ENCODE measurements around the gene C20orf202. TPM values are rescaled to one million over a fixed set of nuclear protein-coding genes. Genes with fewer than 3 reads are reported as not detected.

C20orf202 gene
- total RNA-seq, 2 donors from 2014 or later, result 0.40 TPM; not detected in 1

GRCh38 chr20:1173698-1174097, 29.6 kb upstream of the C20orf202 start:
- no peaks in the 10 kb centered on the region for H3K27me3 Mint-ChIP-seq
- ATAC-seq, result no peak
- no peaks in the 10 kb centered on the region for H3K9me3 Mint-ChIP-seq
- no peak for DNase-seq (ENCODE audit: low spot score)
- H3K36me3 Mint-ChIP-seq, result peaks cover 13% of the 10 kb centered on the region
- no peak overlapping the region for H3K27ac Mint-ChIP-seq
- no peak overlapping the region for H3K4me3 Mint-ChIP-seq
- peaks cover 0 to 3% of the 10 kb centered on the region in 2 donors for H3K4me1 Mint-ChIP-seq (ENCODE audit: low read depth in 2 of 2)

GRCh38 chr20:1174787-1175186, 28.5 kb upstream of the C20orf202 start:
- peaks cover 0 to 3% of the 10 kb centered on the region in 2 donors for H3K4me1 Mint-ChIP-seq (ENCODE audit: low read depth in 2 of 2)
- DNase-seq (ENCODE audit: low spot score), result no peak
- H3K27ac Mint-ChIP-seq, result no peak overlapping the region
- H3K36me3 Mint-ChIP-seq, result peaks cover 8% of the 10 kb centered on the region
- H3K4me3 Mint-ChIP-seq, result no peak overlapping the region
- no peaks in the 10 kb centered on the region for H3K9me3 Mint-ChIP-seq
- no peaks in the 10 kb centered on the region for H3K27me3 Mint-ChIP-seq
- ATAC-seq, result no peak

GRCh38 chr20:1177680-1178079, 25.6 kb upstream of the C20orf202 start:
- H3K27ac Mint-ChIP-seq, result no peak overlapping the region
- no peak for ATAC-seq
- no peak for DNase-seq (ENCODE audit: low spot score)
- H3K36me3 Mint-ChIP-seq, result no peaks in the 10 kb centered on the region
- H3K4me1 Mint-ChIP-seq (ENCODE audit: low read depth in 2 of 2), result peaks cover 0 to 3% of the 10 kb centered on the region in 2 donors
- no peaks in the 10 kb centered on the region for H3K27me3 Mint-ChIP-seq
- H3K9me3 Mint-ChIP-seq, result no peaks in the 10 kb centered on the region
- H3K4me3 Mint-ChIP-seq, result no peak overlapping the region

- H3K4me1 Mint-ChIP-seq (ENCODE audit: low read depth in 2 of 2), result peaks cover 0 to 3% of the 10 kb centered on the region in 2 donors
- DNase-seq (ENCODE audit: low spot score), result no peak
- no peak overlapping the region for H3K4me3 Mint-ChIP-seq
- H3K27me3 Mint-ChIP-seq, result peaks cover 0 to 2% of the 10 kb centered on the region in 2 donors
- ATAC-seq, result no peak
- no peaks in the 10 kb centered on the region for H3K36me3 Mint-ChIP-seq
- no peaks in the 10 kb centered on the region for H3K9me3 Mint-ChIP-seq
- no peak overlapping the region for H3K27ac Mint-ChIP-seq
Observed at GRCh38 chr20:1178103-1178502, 25.2 kb upstream of the C20orf202 start.

- Mint-ChIP-seq H3K4me3 (no peak overlapping the region), H3K27me3 (peaks cover 0 to 5% of the 10 kb centered on the region in 2 donors), H3K27ac (no peak overlapping the region), H3K36me3 (no peaks in the 10 kb centered on the region), H3K4me1 (ENCODE audit: low read depth in 2 of 2) (peaks cover 0 to 3% of the 10 kb centered on the region in 2 donors), H3K9me3 (no peaks in the 10 kb centered on the region)
- no peak for ATAC-seq
- no peak for DNase-seq (ENCODE audit: low spot score)
Observed at GRCh38 chr20:1178623-1179022, 24.6 kb upstream of the C20orf202 start.

GRCh38 chr20:1180949-1181348, 22.3 kb upstream of the C20orf202 start:
- no peak overlapping the region for H3K4me3 Mint-ChIP-seq
- H3K9me3 Mint-ChIP-seq, result no peaks in the 10 kb centered on the region
- peaks cover 0 to 8% of the 10 kb centered on the region in 2 donors for H3K4me1 Mint-ChIP-seq (ENCODE audit: low read depth in 2 of 2)
- DNase-seq (ENCODE audit: low spot score) (no peak), ATAC-seq (no peak)
- H3K27ac Mint-ChIP-seq, result no peak overlapping the region
- H3K27me3 Mint-ChIP-seq, result peaks cover 11 to 18% of the 10 kb centered on the region in 2 donors
- H3K36me3 Mint-ChIP-seq, result no peaks in the 10 kb centered on the region

GRCh38 chr20:1182106-1182505, 21.1 kb upstream of the C20orf202 start:
- Mint-ChIP-seq H3K4me3 (no peak overlapping the region), H3K36me3 (no peaks in the 10 kb centered on the region), H3K27ac (no peak overlapping the region), H3K27me3 (peaks cover 16 to 21% of the 10 kb centered on the region in 2 donors), H3K9me3 (no peaks in the 10 kb centered on the region), H3K4me1 (ENCODE audit: low read depth in 2 of 2) (peaks cover 0 to 10% of the 10 kb centered on the region in 2 donors)
- no peak for ATAC-seq
- no peak for DNase-seq (ENCODE audit: low spot score)

GRCh38 chr20:1183153-1183552, 20.1 kb upstream of the C20orf202 start:
- ATAC-seq, result no peak
- Mint-ChIP-seq H3K9me3 (no peaks in the 10 kb centered on the region), H3K4me1 (ENCODE audit: low read depth in 2 of 2) (peaks cover 0 to 10% of the 10 kb centered on the region in 2 donors), H3K27ac (no peak overlapping the region), H3K36me3 (no peaks in the 10 kb centered on the region), H3K4me3 (no peak overlapping the region), H3K27me3 (peaks cover 16 to 21% of the 10 kb centered on the region in 2 donors)
- DNase-seq (ENCODE audit: low spot score), result no peak

GRCh38 chr20:1184260-1184637, 19.0 kb upstream of the C20orf202 start:
- peaks cover 16 to 21% of the 10 kb centered on the region in 2 donors for H3K27me3 Mint-ChIP-seq
- H3K4me3 Mint-ChIP-seq, result peak overlapping the region; percentile 53
- DNase-seq (ENCODE audit: low spot score) (no peak), ATAC-seq (no peak)
- no peak overlapping the region for H3K27ac Mint-ChIP-seq
- no peaks in the 10 kb centered on the region for H3K9me3 Mint-ChIP-seq
- H3K4me1 Mint-ChIP-seq (ENCODE audit: low read depth in 2 of 2), result peaks cover 0 to 10% of the 10 kb centered on the region in 2 donors
- H3K36me3 Mint-ChIP-seq, result no peaks in the 10 kb centered on the region

GRCh38 chr20:1184638-1185315, 18.5 kb upstream of the C20orf202 start, which contains the start of gene TMEM74B:
TMEM74B (minus strand) TSS chr20:1184981; CDS start chr20:1183801, 1,180 bp downstream.
- H3K4me3 Mint-ChIP-seq, result peak within 1 kb of the TSS; percentile 55
- peak in 1 of 2 donors; percentile 15 for ATAC-seq
- no peaks in the 10 kb centered on the region for H3K36me3 Mint-ChIP-seq
- H3K27me3 Mint-ChIP-seq, result peaks cover 16 to 24% of the 10 kb centered on the region in 2 donors
- DNase-seq (ENCODE audit: low spot score), result no peak
- no peaks in the 10 kb centered on the region for H3K9me3 Mint-ChIP-seq
- H3K4me1 Mint-ChIP-seq (ENCODE audit: low read depth in 2 of 2), result peaks cover 0 to 10% of the 10 kb centered on the region in 2 donors
- no peak within 1 kb of the TSS for H3K27ac Mint-ChIP-seq

- peaks cover 0 to 10% of the 10 kb centered on the region in 2 donors for H3K4me1 Mint-ChIP-seq (ENCODE audit: low read depth in 2 of 2)
- no peak for DNase-seq (ENCODE audit: low spot score)
Observed at GRCh38 chr20:1185316-1185741, 17.9 kb upstream of the C20orf202 start.

GRCh38 chr20:1185790-1186334, 17.4 kb upstream of the C20orf202 start:
- Mint-ChIP-seq H3K9me3 (no peaks in the 10 kb centered on the region), H3K27me3 (peaks cover 16 to 25% of the 10 kb centered on the region in 2 donors), H3K4me3 (peak overlapping the region; percentile 55), H3K36me3 (no peaks in the 10 kb centered on the region), H3K27ac (no peak overlapping the region), H3K4me1 (ENCODE audit: low read depth in 2 of 2) (peaks cover 0 to 10% of the 10 kb centered on the region in 2 donors)
- DNase-seq (ENCODE audit: low spot score) (no peak), ATAC-seq (peak; percentile 28 to 54)

More at GRCh38 chr20:1185316-1185741, 17.9 kb upstream of the C20orf202 start:
- H3K9me3 Mint-ChIP-seq, result no peaks in the 10 kb centered on the region
- peak in 1 of 2 donors; percentile 24 for ATAC-seq
- H3K27ac Mint-ChIP-seq, result no peak overlapping the region
- H3K4me3 Mint-ChIP-seq, result no peak overlapping the region
- peaks cover 16 to 25% of the 10 kb centered on the region in 2 donors for H3K27me3 Mint-ChIP-seq
- no peaks in the 10 kb centered on the region for H3K36me3 Mint-ChIP-seq

- no peaks in the 10 kb centered on the region for H3K36me3 Mint-ChIP-seq
- peaks cover 16 to 25% of the 10 kb centered on the region in 2 donors for H3K27me3 Mint-ChIP-seq
- ATAC-seq, result no peak
- H3K9me3 Mint-ChIP-seq, result no peaks in the 10 kb centered on the region
- H3K4me3 Mint-ChIP-seq, result peak overlapping the region; percentile 55
- no peak for DNase-seq (ENCODE audit: low spot score)
- H3K4me1 Mint-ChIP-seq (ENCODE audit: low read depth in 2 of 2), result peaks cover 0 to 10% of the 10 kb centered on the region in 2 donors
- no peak overlapping the region for H3K27ac Mint-ChIP-seq
Observed at GRCh38 chr20:1186367-1186991, 16.8 kb upstream of the C20orf202 start.

GRCh38 chr20:1187605-1188171, 15.6 kb upstream of the C20orf202 start:
- DNase-seq (ENCODE audit: low spot score) (no peak), ATAC-seq (no peak)
- no peak overlapping the region for H3K4me3 Mint-ChIP-seq
- no peaks in the 10 kb centered on the region for H3K36me3 Mint-ChIP-seq
- no peaks in the 10 kb centered on the region for H3K9me3 Mint-ChIP-seq
- H3K27me3 Mint-ChIP-seq, result peaks cover 16 to 25% of the 10 kb centered on the region in 2 donors
- peaks cover 0 to 10% of the 10 kb centered on the region in 2 donors for H3K4me1 Mint-ChIP-seq (ENCODE audit: low read depth in 2 of 2)
- H3K27ac Mint-ChIP-seq, result no peak overlapping the region
